ENCODE data around the gene SAP130. TPM values are rescaled to one million over a fixed set of nuclear protein-coding genes. Genes with fewer than 3 reads are reported as not detected.

Gene SAP130
- total and polyA plus RNA-seq, 2 of the 8 experiments (the other 6 are each of a cell fraction or from before 2014, with no cell fraction given): 51.4 to 54.3 TPM

DNA sequence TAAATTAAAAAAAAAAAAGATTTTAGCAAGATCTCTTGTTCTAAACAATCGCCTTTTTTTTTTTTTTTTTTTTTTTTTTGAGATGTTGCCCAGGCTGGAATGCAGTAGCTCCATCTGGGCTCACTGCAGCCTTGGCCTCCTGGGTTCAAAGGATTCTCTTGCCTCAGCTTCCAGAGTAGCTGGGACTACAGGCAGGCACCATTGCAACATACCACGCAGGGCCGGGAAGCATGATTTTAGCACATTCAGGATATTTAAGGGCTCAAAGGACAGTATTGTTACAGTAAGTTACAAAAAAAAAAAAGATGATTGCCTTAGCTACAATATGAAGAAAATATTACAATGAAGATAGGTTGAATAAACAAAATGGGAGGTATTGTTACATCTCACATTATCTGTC, 29.5 kb upstream of the SAP130 start (continued):
- no peak for TF ChIP-seq SUZ12 (IDR thresholded peaks at IDR 0.05; ENCODE audit: low read length)
- no peak for TF ChIP-seq KDM1A (IDR thresholded peaks at IDR 0.05; ENCODE audit: borderline replicate concordance, low read length)
- TF ChIP-seq SIN3A (conservative IDR thresholded peaks at IDR 0.05 in 1 of 2, IDR thresholded peaks at IDR 0.05 in 1 of 2; ENCODE audit: low read depth in 1 of 2, low read length in 2 of 2): no peak

All from H1 (cell line).